ENCODE results near the gene ERGIC1. TPM values are rescaled to one million over a fixed set of nuclear protein-coding genes. Genes with fewer than 3 reads are reported as not detected.

ERGIC1 gene
- total and polyA plus RNA-seq, 2 of the 8 experiments (the other 6 are each of a cell fraction or from before 2014, with no cell fraction given): 95.3 to 106 TPM

GRCh38 chr5:172890659-172891058, 56.6 kb downstream of the ERGIC1 start (continued):
- no peak for TF ChIP-seq CTCF (IDR thresholded peaks at IDR 0.05; ENCODE audit: control extremely low read depth in 1 of 3, insufficient read depth in 1 of 3, low read depth in 1 of 3, low read length in 3 of 3)
